Parathyroid adenoma (tissue), 2 donors: Measurements from ENCODE around the gene MAP3K1.

Experiments used
- H2AFZ ChIP-seq: fragments of 300-600 bp; sonication (generic); one replicate; pipeline ENCODE4 v1.7.0; 2017; ENCODE audit warnings: antibody characterized with exemption, mild to moderate bottlenecking
- H3K27ac ChIP-seq: fragments of 300-600 bp; sonication (generic); one replicate; pipeline ENCODE4 v1.7.0; 2017
- H3K27me3 ChIP-seq: fragments of 300-600 bp; sonication (generic); one replicate; pipeline ENCODE4 v1.7.0; 2017; ENCODE audit warnings: low read length; ENCODE audit not compliant: control insufficient read depth, insufficient read depth
- H3K36me3 ChIP-seq: fragments of 300-600 bp; sonication (generic); one replicate; pipeline ENCODE4 v1.7.0; 2017; ENCODE audit warnings: low read length; ENCODE audit not compliant: control insufficient read depth, insufficient read depth
- H3K4me1 ChIP-seq: fragments of 300-600 bp; sonication (generic); one replicate; pipeline ENCODE4 v1.7.0; 2017; ENCODE audit warnings: control low read depth
- H3K4me2 ChIP-seq: fragments of 300-600 bp; sonication (generic); one replicate; pipeline ENCODE4 v1.7.0; 2017; ENCODE audit warnings: low read length
- H3K4me3 ChIP-seq: fragments of 300-600 bp; sonication (generic); one replicate; pipeline ENCODE4 v1.7.0; 2017; ENCODE audit warnings: low read depth, low read length
- H3K79me2 ChIP-seq: fragments of 300-600 bp; sonication (generic); one replicate; pipeline ENCODE4 v1.7.0; 2017; ENCODE audit warnings: control low read depth
- H3K9ac ChIP-seq: fragments of 300-600 bp; sonication (generic); one replicate; pipeline ENCODE4 v1.7.0; 2017; ENCODE audit warnings: mild to moderate bottlenecking
- H3K9me3 ChIP-seq: fragments of 300-600 bp; sonication (generic); one replicate; pipeline ENCODE4 v1.7.0; 2017; ENCODE audit warnings: low read length; ENCODE audit not compliant: control insufficient read depth
- CTCF ChIP-seq: fragments of 300-600 bp; sonication (generic); IDR thresholded peaks from one replicate; pipeline ENCODE4 v1.7.0; 2017; ENCODE audit warnings: antibody characterized with exemption, mild to moderate bottlenecking
- donor health status: primary hyperparathyroidism.

The MAP3K1 gene

DNA sequence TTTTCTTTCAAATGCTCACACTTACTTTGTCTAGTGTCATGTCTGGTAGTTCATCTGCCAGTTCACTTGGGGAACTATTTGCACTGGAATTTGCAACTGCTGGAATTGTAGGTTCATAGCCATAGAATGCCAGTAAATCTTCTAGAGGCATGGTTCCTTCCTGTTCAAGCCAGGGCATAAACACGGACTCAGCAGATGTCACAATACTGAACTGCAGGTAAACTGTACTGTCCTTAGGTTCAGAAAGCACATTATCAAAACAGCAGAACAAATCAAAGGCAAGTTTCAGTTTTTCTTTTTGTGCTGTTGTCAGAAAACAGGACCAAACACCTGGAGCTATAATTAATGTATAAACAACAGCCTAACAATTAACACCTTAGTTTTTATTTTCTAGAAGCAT, 123.5 kb downstream of the MAP3K1 start:
- Histone ChIP-seq H3K9me3 (no peaks in the 10 kb centered on the region), H3K9ac (no peak overlapping the region), H3K4me3 (no peak overlapping the region), H2AFZ (no peak overlapping the region), H3K36me3 (no peaks in the 10 kb centered on the region), H3K4me1 (no peaks in the 10 kb centered on the region), H3K79me2 (no peaks in the 10 kb centered on the region), H3K27ac (no peak overlapping the region), H3K4me2 (no peak overlapping the region), H3K27me3 (no peaks in the 10 kb centered on the region)
- no peak for TF ChIP-seq CTCF

DNA sequence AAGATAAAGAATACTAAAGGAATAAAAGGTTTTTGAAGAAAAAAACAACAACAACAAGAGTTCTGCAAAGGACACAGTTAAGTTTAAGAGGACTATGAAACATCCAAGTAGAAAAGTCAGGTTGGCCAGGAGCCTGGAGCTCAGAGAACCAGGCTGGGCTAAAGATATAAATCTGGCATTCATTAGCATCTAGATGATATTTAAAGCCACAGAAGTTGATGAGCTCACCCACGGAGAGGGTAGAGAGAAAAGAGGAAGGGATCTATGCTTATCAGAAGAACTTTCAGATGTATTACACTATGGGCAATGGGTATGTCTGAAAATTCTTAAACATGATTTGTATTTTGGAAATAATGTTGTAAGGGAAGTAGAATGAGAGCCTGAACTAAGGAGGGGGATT, 126.6 kb downstream of the MAP3K1 start:
- TF ChIP-seq CTCF = no peak
- Histone ChIP-seq H3K9me3 (no peaks in the 10 kb centered on the region), H3K27me3 (no peaks in the 10 kb centered on the region), H3K4me3 (no peak overlapping the region), H3K4me2 (no peak overlapping the region), H2AFZ (no peak overlapping the region), H3K4me1 (no peaks in the 10 kb centered on the region), H3K9ac (no peak overlapping the region), H3K27ac (no peak overlapping the region), H3K79me2 (no peaks in the 10 kb centered on the region), H3K36me3 (no peaks in the 10 kb centered on the region)
